RWPE1 (cell line): ENCODE results near the gene MTRFR.

ENCODE experiments used
- CTCF ChIA-PET: fragments of 350-600 bp; sonication (Branson Sonifier 250); formaldehyde crosslinking; extraction: SDS; loops from one replicate; lab custom pipeline; 2021; lab: Yijun Ruan, JAX
- POLR2A ChIA-PET: fragments of 400-600 bp; formaldehyde crosslinking; extraction: SDS; loops from one replicate; lab custom pipeline; 2020; ENCODE audit warnings: antibody characterized with exemption; ENCODE audit not compliant: low non-redundant PET; lab: Yijun Ruan, JAX
- DNase-seq: peaks from one replicate; pipeline ENCODE4 v3.0.0; 2012; ENCODE audit warnings: low spot score
- H3K27ac ChIP-seq: fragments of 450-650 bp; 2 replicates; pipeline ENCODE4 v1.5.1; 2017
- TF ChIP-seq, protein P1 (sequence below): fragments of 450-650 bp; conservative IDR thresholded peaks from 2 replicates; pipeline ENCODE4 v1.5.1; 2017; ENCODE audit warnings: low read depth, mild to moderate bottlenecking

MTRFR gene

DNA sequence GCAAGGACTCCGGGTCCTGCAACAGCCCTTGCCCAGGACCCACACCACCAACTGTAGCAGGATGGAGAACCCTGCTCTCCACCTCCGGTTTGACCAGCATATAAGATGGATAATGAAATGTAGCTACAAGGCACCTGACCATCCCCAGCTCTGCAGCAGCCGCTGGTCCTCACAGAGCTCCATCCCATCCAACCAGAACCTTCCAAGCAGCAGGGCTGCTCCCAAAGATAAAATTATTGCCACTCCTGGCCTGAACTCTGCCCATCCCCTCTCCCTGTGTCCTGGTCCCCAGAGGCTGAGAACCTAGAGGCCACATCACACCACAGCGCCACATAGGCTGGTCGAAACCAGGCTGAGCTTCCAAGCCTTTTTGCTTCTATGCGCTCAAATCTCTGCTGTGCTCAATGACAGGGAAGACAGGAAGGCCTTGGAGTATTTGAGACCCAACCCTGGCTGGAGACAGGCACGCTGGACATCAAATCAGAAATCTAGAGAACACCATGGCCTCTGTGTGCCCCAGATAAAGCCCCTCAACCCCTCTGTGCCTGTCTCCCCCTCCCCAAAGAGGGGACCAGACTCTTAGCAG is 34.2 kb downstream of the MTRFR start:
- TF ChIP-seq, protein P1, sequence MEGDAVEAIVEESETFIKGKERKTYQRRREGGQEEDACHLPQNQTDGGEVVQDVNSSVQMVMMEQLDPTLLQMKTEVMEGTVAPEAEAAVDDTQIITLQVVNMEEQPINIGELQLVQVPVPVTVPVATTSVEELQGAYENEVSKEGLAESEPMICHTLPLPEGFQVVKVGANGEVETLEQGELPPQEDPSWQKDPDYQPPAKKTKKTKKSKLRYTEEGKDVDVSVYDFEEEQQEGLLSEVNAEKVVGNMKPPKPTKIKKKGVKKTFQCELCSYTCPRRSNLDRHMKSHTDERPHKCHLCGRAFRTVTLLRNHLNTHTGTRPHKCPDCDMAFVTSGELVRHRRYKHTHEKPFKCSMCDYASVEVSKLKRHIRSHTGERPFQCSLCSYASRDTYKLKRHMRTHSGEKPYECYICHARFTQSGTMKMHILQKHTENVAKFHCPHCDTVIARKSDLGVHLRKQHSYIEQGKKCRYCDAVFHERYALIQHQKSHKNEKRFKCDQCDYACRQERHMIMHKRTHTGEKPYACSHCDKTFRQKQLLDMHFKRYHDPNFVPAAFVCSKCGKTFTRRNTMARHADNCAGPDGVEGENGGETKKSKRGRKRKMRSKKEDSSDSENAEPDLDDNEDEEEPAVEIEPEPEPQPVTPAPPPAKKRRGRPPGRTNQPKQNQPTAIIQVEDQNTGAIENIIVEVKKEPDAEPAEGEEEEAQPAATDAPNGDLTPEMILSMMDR, result no peak
- ChIA-PET POLR2A (no interaction called here), CTCF (interaction anchor here (0.5 to 0.6 kb wide), 2 partner anchors 130 to 265 kb away, joined by 3 to 5 read pairs; no protein-coding TSS in a partner anchor)
- peak overlapping the region; percentile 83 for H3K27ac ChIP-seq
- DNase-seq, result no peak

DNA sequence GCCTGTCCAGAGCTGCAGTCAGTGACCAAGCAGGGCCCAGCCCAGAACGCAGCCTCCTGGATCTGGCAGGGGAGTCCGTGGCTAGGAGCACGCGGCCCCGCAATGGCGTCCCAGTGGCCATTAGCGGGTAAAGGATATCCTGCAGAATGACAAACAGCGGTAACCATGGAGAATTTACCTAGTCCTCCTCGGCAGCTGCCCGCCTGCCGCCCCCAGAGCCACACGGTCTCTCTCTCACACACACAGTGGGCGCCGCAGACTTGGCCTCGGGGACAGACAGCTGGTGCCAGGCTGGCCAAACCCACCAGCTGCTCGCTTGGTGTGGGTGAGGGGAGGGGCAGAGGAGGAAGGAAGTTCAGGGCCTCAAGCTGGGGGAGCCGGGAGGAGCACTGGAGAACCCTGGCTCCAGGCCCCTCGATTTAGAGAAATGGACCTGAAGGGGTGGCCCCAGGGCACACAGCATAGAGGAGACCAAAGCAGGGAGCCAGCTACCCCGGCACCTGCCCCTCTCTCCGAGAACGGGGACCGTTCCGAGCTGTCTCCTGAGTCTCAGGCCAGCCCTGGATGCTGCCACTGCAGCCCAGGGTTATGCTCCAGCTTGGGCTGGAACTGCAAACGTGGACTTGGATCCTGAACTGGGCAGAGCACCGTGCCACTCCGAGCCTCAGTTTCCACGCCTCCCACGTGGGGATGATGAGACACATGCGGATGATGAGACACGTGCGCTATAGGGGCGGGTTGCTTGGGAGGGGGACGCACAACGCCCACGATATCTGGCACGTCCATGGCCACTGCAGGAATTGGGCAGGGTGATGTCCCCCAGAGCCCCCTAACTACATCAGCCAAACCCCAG is 35.0 kb downstream of the MTRFR start:
- TF ChIP-seq, protein P1, result no peak
- POLR2A ChIA-PET, result interaction anchor here (0.6 kb wide), 1 partner anchor 27 kb away, joined by 3 read pairs; no protein-coding TSS in a partner anchor
- peak overlapping the region; percentile 83 for H3K27ac ChIP-seq
- no peak for DNase-seq
- CTCF ChIA-PET, result interaction anchor here (0.5 to 0.6 kb wide), 2 partner anchors 129 to 266 kb away, joined by 3 to 5 read pairs; no protein-coding TSS in a partner anchor

DNA sequence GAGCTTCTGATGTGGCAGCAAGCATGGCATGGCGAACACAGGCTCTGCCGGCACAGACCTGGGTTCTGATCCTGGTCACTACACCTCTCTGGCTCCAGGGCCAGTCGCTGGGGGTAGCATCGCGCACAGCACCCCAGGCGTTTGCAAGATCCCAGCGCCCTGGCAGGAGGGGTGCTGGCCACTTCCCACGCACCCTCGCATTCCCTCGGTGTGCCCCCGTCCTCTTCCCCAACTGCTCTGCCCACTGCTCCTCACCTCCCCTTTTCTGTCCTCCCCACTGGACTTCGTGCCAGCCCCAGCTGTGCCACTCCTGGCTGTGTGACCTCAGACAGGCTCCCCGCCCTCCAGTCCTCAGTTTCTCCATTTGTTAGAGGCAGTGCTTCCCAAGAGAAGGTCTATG is 35.6 kb downstream of the MTRFR start:
- POLR2A ChIA-PET, result interaction anchor here (0.6 kb wide), 1 partner anchor 28 kb away, joined by 3 read pairs; no protein-coding TSS in a partner anchor
- CTCF ChIA-PET, result no interaction called here
- TF ChIP-seq, protein P1, result no peak
- no peak for DNase-seq
- peak overlapping the region; percentile 83 for H3K27ac ChIP-seq

DNA sequence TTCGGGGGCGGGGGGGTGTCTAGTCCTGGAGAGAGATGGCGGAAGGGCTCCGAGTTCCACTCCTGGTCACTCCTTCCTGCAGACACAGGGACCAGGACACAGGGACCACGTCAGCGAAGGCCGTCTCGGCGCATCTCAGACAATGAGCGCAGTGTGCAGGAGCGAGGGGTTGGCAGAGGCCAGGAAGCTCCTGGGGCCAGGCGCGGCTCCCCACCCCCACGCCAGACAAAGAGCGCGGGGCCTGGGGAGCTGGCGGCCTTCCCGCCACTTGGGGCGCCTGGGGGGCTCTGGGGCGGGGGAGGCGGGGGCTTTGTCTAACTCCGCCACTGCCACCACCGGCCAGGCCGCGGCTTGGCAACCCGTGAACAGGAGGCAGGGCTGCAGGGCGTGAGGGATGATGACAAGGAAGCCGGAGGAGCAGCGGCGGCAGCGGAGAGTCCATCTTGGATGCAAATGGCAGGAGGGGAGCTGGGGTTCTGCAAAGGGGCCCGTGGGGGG is 36.2 kb downstream of the MTRFR start:
- TF ChIP-seq, protein P1, result no peak
- no peak for DNase-seq
- CTCF ChIA-PET, result interaction anchor here (0.5 to 0.7 kb wide), 2 partner anchors 24 to 482 kb away, joined by 4 to 6 read pairs; no protein-coding TSS in a partner anchor
- peak overlapping the region; percentile 83 for H3K27ac ChIP-seq
- POLR2A ChIA-PET, result no interaction called here

DNA sequence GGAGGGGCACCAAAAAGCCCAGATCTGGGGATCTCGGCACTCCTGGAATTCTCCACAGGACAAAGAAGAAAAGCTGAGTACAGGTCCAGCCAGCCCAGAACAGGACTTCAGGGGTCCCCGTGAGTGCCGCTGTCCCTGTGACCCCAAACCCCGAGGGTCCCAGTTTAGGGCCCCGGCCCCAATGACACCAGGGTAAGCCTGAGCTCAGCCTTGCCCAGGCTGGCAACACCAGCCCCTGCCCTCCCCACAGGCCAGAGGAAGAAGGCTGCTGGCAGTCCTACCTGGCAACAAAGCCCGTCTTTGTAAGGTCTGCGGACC is 36.6 kb downstream of the MTRFR start:
- H3K27ac ChIP-seq, result peak overlapping the region; percentile 83
- CTCF ChIA-PET, result interaction anchor here (0.5 to 0.7 kb wide), 3 partner anchors 24 to 482 kb away, joined by 3 to 6 read pairs (median 4); no protein-coding TSS in a partner anchor
- TF ChIP-seq, protein P1, result no peak
- POLR2A ChIA-PET, result interaction anchor here (0.7 kb wide), 1 partner anchor 37 kb away, joined by 3 read pairs; no protein-coding TSS in a partner anchor
- DNase-seq, result no peak

DNA sequence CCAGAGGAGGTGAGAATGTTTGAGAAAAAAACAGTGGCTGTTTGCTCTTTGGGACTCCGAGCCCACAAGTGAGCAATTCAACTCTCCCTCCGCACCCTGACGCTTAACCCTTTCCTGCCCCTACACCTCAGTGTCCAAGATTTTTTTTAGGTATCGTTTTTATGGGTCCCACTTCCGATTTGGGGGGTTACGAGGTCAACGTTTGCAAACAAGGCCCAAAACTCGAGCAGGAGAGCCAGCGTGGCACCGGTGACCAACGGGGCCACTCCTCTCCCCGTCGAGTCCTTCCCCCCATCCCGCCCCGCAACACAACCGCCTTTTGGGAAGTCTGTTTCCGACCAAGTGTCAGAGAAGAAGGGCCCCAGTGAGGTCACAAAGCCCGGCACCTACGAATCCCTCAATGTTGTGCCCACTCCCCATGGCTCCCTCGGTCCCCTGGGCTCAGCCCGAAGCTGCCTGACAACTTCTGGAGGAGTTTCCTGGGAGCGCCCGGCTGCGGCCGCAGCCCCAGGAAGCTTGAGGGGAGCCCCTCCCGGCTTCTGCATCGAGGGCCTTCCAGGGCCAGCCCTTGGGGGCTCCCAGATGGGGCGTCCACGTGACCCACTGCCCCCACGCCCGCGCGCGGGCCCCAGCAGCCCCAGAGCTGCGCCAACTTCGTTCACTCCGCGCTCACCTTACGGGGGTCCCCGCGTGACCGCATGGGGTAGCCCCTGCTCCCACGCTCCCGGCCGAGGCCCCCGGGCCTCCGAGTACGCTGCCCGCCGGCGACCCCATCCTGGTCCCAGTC is 37.2 kb downstream of the MTRFR start:
- ChIA-PET CTCF (interaction anchor here (0.5 to 0.7 kb wide), 3 partner anchors 95 to 483 kb away, joined by 3 to 4 read pairs (median 3); partner anchors contain the start of gene SBNO1), POLR2A (interaction anchor here (0.7 kb wide), 1 partner anchor 38 kb away, joined by 3 read pairs; no protein-coding TSS in a partner anchor)
- TF ChIP-seq, protein P1, result no peak
- no peak for DNase-seq
- peak overlapping the region; percentile 83 for H3K27ac ChIP-seq
